Fibroblast of mammary gland (primary cell): ENCODE results near the gene ZNF225.

Experiments used
- DNase-seq: peaks from one replicate; pipeline ENCODE4 v3.0.0-alpha.2; 2010; ENCODE audit warnings: low read depth
- H3K4me3 ChIP-seq: 2 replicates; pipeline ENCODE4 v1.5.1; 2011; ENCODE audit warnings: low read depth, mild to moderate bottlenecking, low read length, moderate library complexity; ENCODE audit not compliant: control insufficient read depth
- TF ChIP-seq, protein P1 (sequence below): conservative IDR thresholded peaks from 2 replicates; pipeline ENCODE4 v1.5.1; 2011; ENCODE audit warnings: low read depth, low read length, inconsistent platforms; ENCODE audit not compliant: control insufficient read depth, insufficient read depth

Gene ZNF225

DNA sequence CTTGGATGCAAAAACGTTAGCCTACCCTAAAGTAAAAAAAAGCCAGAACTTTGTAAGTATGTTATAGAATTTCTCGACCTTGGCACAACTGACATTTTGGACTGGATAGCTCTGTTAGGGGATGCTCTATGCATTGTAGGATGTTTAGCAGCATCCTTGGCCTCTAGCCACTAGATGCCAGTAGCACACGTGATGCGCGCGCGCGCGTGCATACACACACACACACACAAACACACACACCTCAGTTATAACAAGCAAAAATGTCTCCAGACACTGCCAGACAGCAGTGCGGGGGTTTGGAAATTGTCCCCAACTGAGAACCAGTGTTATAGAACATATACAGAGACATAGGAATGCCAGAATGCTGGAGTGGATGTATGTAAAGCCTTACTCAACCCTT, 68.9 kb downstream of the ZNF225 start:
- TF ChIP-seq, protein P1, sequence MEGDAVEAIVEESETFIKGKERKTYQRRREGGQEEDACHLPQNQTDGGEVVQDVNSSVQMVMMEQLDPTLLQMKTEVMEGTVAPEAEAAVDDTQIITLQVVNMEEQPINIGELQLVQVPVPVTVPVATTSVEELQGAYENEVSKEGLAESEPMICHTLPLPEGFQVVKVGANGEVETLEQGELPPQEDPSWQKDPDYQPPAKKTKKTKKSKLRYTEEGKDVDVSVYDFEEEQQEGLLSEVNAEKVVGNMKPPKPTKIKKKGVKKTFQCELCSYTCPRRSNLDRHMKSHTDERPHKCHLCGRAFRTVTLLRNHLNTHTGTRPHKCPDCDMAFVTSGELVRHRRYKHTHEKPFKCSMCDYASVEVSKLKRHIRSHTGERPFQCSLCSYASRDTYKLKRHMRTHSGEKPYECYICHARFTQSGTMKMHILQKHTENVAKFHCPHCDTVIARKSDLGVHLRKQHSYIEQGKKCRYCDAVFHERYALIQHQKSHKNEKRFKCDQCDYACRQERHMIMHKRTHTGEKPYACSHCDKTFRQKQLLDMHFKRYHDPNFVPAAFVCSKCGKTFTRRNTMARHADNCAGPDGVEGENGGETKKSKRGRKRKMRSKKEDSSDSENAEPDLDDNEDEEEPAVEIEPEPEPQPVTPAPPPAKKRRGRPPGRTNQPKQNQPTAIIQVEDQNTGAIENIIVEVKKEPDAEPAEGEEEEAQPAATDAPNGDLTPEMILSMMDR = no peak

More for the DNA sequence above, 68.9 kb downstream of the ZNF225 start:
- no peak for DNase-seq
- no peak overlapping the region for H3K4me3 ChIP-seq
